SIG-M5 (cell line): ENCODE measurements around the gene FAIM.
"Not testable (repeated sequence)": the region's sequence is repeated elsewhere in the genome, so short reads cannot be mapped to it uniquely, and the experiment has no call there.

Experiments used
- DNase-seq: peaks from one replicate; lab custom pipeline; 2025; lab: John Stamatoyannopoulos, UW

The FAIM gene, protein sequence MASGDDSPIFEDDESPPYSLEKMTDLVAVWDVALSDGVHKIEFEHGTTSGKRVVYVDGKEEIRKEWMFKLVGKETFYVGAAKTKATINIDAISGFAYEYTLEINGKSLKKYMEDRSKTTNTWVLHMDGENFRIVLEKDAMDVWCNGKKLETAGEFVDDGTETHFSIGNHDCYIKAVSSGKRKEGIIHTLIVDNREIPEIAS

GRCh38 chr3:138608322-138609135 lies at the start of gene FAIM:
Gene FAIM (plus strand): TSS chr3:138608771. CDS start chr3:138619727, 10,956 bp downstream.
- DNase-seq: no peak

DNA sequence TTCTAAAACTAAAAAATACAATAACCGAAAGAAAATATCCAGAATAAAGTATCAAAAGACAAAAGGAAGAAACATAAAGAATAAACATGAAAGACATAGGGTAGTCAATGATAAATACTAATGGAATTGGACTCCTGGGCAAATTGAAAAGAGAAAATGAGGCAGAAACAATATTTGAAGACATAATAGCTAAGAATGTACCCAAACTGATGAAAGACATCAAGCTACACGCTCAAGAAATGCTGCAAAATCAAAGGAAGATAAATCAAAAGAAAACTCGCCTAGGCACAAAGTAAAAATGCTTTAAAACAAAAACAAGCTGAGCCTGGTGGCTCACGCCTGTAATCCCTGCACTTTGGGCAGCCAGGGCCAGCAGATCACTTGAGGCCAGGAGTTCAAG lies 49.4 kb upstream of the FAIM start:
- DNase-seq: no peak

DNA sequence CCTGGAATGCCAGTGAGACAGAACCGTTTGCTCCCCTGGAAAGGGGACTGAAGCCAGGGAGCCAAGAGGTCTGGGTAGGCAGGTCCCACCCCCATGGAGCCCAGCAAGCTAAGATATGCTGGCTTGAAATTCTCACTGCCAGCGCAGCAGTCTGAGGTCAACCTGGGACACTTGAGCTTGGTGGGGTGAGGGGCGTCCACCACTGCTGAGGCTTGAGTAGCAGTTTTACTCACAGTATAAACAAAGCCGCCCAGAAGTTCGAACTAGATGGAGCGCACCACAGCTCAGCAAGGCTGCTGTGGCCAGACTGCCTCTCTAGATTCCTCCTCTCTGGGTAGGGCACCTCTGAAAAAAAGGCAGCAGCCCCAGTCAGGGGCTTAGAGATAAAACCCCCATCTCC lies 48.1 kb upstream of the FAIM start:
- DNase-seq: no peak

DNA sequence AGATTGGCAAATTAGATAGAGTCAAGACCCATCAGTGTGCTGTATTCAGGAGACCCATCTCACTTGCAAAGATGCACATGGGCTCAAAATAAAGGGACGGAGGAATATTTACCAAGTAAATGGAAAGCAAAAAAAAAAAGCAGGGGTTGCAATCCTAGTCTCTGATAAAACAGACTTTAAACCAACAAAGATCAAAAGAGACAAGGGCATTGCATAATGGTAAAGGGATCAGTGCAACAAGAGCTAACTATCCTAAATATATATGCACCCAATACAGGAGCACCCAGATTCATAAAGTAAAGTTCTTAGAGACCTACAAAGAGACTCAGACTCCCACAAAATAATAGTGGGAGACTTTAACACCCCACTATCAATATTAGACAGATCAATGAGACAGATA lies 45.7 kb upstream of the FAIM start:
- not testable (repeated sequence) for DNase-seq

- DNase-seq: not testable (repeated sequence)
Measured at GRCh38 chr3:138566293-138566692, 42.3 kb upstream of the FAIM start.

DNA sequence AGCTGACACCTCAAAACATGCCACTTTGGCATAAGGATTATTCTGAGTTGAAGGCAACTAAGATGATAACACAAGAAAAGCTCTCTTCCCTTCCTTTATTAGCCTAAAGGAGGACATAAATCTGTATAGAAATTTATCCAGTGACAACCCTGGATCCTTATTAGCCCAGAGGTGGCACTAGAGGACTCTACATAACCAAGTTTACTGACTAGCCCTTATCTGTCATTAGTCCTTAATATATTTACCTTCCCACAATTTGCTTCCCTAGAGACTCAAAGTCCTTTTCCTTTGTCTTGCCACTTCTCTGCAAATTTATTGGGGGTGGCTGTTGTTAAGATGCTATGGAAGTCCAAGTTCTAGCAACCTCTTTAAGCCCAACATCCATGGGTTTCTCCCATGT lies 41.2 kb upstream of the FAIM start:
- DNase-seq: no peak

GRCh38 chr3:138569090-138569489 lies 39.5 kb upstream of the FAIM start:
- no peak for DNase-seq

DNA sequence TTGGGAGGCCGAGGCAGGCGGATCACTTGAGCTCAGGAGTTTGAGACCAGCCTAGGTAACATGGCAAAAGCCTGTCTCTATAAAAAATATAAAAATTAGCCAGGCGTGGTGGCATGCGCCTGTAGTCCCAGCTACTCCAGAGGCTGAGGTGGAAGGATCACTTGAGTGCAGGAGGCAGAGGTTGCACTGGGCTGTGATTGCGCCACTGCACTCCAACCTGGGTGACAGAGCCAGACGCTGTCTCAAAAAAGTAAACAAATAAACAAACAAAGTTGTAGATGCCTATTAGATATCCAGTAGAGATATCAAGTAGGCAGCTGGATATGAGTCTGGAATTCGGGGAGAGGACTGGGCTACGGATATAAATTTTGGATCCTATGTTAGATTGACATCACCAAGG lies 38.9 kb upstream of the FAIM start:
- DNase-seq: not testable (repeated sequence)

DNA sequence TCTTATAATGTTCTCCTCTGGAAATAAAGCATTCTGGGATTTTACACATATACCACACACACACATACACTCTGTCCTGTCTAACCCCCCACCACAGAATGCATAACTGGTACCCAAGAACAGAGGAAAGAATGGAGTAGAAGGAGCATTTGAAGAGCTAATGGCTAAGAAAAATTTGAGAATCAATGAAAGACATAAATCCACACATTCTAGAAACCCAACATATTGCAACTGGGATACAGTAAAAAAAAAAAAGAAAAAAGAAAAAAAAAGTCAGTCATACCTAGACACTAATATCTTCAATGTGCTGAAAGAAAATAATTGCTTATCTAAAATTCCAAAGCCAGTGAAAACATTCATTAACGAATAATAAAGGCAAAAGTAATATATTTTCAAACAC lies 35.4 kb upstream of the FAIM start:
- DNase-seq: no peak

GRCh38 chr3:138578141-138578540 lies 30.4 kb upstream of the FAIM start:
- no peak for DNase-seq

DNA sequence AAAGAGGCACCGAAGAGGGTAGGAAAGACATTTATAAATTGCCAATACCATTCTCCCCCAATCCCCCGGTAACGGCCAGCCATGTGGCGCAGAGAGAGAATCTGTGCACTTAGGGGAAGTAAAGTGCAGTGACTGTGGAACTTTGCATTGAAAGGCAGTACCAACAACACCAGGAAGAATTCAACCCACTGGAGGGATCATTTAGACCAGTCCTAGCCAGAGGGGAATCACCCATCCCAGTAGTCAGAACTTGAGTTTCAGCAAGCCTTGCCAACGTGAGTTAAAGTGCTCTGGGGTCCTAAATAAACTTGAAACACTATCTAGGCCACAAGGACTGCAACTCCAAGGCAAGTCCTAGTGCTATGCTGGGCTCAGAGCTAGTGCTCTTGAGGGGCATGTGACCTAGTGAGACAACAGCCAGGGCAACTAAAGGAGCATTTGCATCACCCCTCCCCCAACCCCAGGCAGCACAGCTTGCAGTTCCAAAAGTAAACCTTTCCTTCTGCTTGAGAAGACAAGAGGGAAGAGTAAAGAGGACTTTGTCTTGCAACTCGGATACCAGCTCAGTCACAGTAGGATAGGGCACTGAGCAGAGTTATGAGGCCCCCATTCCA lies 29.5 kb upstream of the FAIM start:
- no peak for DNase-seq

DNA sequence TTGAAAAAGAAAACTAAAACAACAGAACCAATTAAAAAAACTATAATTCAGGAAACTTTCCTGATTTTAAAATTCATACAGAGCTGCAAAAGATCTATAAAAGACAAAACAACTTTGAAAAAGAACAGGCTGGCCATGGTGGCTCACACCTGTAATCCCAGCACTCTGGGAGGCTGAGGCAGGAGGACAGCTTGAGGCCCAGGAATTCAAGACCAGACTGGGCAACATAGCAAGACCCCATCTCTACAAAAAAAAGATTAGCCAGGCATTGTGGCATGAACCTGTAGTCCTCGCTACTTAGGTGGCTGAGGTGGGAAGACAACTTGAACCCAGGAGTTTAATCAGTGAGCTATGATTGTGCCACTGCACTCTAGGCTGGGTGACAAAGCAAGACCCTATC lies 21.2 kb upstream of the FAIM start:
- DNase-seq: no peak

- no peak for DNase-seq
Measured at GRCh38 chr3:138588445-138588844, 20.1 kb upstream of the FAIM start.

DNA sequence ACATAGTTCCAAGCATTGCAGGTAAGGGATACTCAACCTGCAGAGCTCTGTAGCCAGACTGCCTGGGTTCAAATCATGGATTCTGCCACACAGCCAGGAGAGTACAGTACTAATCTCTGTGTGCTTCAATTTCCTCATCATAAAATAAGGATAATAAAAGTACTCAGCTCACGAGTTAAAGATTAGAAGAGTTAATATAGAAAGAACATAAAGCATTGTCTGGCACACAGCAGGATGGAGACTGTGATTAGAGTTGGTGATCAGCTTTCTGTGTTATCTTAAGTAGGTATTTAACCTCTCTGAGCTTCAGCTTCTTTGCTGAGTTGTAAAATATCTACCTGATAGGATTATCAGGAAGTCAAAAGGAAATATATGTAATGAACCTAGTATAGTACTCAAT lies 17.2 kb upstream of the FAIM start:
- no peak for DNase-seq

DNA sequence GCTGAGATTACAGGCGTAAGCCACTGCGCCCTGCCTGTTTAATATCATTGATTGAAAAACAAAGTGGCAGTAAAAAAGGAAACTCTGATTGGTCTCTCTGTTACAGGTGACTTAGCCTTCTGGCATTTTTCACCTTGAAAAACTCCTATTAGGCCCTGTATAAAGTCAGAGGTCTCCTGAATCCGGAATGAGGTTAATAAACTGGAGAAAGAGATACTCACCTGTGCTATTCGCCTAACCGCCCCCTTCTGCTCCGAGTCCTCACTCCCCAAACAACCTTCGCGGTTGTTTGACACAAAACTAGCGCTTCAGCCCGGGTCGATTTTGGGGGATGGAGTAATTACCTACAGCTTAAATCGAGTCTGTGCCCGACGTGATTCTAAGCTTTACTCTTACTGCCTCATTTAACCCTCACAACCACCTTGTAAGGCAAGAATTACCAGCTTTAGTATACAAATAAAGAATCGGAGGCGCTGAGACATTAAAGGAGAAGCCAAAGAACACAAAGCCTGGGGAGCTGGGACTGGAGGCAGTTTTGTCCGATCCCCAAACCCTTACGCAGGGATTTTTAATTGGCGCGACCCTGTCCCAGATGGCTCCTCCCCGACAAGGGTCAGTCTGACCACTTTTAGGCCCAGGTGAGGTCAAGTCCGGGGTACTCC lies 15.0 kb upstream of the FAIM start:
- no peak for DNase-seq

GRCh38 chr3:138594150-138594934 lies 14.2 kb upstream of the FAIM start, which contains the start of gene CEP70:
Gene CEP70 (minus strand): TSS chr3:138594260. CDS start chr3:138572927, 21,333 bp downstream.
- DNase-seq: no peak

DNA sequence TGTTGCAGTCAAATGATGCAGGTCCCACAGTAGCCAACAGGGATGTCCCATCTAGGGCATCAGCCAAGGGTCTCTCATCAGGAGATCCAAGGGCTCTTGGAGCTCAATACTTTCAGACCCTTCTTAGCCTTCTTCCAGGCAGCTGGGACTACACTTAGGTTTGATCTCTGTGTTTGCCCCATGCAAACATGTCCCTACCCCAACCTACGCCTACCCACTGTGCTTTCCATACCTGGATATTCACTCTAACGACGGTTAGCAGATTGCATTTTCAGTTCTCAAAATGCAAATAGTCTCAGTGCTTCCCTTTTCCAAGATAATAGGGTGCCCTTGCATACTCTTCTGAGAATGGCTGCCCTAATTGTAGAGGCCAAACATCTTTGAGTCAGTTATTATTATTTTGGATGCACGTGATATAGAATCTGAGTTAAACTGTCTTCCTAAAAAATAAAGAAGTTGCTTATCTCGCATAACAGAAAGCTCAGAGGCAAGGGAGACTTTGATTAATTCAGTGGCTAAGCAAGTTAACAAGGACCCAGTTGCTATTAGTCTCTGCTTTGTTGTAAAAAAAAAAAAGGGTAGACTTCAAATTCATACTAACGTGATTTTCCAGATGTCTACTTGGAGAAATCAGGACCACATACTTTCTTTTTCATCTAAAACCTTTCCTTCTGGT lies 13.5 kb upstream of the FAIM start:
- no peak for DNase-seq

DNA sequence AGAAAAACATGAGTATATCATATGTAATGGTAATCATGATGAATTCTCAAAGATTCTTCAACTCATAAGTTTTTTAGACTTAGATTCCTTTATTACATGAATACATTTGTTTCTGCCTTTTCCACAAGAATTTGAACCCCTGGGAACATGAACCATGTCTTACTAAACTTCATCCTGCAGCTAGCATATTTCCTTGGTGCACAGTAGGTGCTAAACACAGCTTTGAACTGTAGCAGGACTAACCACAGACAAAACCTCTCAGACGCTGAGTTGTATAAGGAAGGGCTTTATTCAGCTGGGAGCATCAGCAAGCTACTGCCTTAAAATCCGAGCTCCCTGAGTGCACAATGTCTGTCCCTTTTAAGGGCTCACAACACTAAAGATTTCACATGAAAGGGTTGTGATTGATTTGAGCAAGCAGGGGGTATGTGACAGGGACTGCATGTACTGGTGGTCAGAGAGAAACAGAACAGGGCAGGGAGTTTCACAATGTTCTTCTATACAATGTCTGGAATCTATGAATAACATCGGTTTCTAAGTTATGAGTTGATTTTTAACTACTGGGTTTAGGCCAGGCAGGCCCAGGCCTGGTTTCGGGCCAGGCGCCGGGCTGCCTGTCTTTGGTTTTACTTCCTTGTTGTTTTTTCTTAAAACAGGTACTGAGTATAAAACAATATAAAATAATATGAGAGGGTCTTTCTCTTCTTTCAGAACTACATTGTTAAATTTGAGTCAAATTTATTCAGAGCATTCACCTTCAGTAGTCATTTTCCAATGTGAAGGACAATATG lies 11.2 kb upstream of the FAIM start:
- DNase-seq: not testable (repeated sequence)

DNA sequence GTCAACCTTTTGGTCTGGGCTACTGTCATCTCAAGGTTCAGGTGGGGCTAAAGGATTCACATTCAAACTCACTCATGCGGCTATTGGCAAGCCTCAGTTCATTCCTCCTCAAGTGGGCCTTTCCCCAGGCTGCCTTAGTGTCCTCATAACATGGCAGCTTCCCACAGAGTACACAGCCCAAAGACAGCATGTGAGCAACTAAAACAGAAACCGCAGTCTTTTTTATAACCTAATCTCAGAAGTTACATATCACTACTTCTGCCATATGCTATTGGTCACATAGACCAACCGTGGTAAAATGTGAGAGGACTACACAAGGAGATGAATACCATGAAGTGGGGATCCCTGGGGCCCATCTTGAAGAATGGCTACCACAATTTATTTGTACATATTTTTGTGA lies 10.0 kb upstream of the FAIM start:
- DNase-seq: no peak

- DNase-seq: no peak
Measured at GRCh38 chr3:138600100-138600745, 8.3 kb upstream of the FAIM start.
